Cortex of kidney (tissue), 1 donor: ENCODE data around the gene NAB2.
"Not testable (repeated sequence)": the region's sequence is repeated elsewhere in the genome, so short reads cannot be mapped to it uniquely, and the experiment has no call there.

Source experiments
- DNase-seq: peaks from one replicate; lab custom pipeline; 2025; lab: John Stamatoyannopoulos, UW

NAB2 gene

GRCh38 chr12:57110104-57111030 is 21.5 kb downstream of the NAB2 start:
- no peak for DNase-seq

GRCh38 chr12:57111031-57111734 is 22.3 kb downstream of the NAB2 start, which contains the start of gene STAT6:
Gene STAT6, minus strand, starts transcription at chr12:57111362. Its CDS starts 3,084 bp downstream, at chr12:57108278.
- DNase-seq, result no peak

DNA sequence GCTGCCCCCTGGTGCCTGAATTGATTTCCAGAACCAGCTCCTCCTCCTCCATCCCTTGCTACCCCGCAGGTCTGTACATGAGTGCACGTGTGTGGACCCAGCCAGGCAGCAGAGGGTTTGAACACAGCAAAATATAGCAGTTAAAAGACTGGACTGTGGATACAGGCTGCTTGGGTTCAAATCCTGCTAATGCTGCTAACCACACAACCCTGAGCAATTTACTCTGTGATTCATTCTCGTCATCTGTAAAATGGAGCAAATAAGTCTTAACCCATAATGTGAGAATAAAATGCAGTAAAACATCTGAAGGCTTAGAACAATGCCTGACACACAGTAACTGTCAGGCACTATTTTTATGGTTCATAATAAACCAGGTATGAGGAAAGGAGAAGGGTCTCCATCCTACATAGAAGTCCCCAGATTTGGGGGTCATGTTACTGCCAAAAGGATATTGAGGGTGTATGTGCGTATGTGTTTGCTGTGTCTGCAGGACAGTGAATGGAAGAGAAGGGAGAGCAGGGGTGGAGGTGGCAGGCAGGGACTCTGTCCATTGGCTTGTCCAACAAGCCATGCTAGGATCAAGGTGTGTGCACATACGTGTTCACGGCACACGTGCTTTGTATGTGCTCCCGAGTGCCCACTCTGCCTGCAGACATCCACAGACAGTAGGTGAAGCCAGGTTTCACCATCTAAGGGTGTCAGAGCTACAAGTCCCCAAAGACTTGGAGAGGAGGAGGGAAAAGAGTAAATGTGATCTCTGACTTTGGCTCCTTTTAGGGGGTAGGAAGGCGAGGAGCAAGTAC is 23.8 kb downstream of the NAB2 start:
- no peak for DNase-seq

DNA sequence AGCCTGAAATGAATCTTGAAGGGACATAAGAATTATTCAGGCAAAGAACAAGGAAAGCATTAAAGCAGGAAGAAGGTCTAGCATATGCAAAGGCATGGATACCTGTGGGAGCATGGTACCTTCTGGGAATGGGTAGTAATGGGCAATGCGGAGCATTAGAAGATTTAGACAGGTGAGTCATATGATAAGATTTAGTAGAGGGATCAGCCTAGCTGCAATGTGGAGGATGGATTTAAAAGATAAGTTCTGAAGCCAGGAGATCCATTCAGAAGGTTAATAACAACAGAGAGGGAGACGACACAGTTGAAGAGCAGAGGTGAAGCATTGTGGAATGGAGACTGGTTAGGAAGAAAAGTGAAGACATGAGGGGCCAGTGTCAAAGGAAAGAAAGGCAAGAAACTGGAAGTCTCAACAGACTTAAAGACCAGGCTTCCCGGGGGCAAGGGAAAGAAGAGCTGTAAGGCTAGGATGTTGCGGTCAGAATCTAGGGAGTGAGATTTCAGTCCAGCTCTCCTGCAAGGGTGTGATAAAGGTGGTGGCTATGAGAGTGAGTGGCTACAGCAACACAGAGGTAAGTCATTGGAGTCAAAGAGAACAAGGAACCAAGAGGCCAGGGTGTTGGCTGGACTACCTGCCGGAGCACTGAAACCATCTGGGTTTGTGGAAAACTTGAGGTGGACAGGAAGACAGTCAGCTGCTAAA is 27.8 kb downstream of the NAB2 start:
- no peak for DNase-seq

DNA sequence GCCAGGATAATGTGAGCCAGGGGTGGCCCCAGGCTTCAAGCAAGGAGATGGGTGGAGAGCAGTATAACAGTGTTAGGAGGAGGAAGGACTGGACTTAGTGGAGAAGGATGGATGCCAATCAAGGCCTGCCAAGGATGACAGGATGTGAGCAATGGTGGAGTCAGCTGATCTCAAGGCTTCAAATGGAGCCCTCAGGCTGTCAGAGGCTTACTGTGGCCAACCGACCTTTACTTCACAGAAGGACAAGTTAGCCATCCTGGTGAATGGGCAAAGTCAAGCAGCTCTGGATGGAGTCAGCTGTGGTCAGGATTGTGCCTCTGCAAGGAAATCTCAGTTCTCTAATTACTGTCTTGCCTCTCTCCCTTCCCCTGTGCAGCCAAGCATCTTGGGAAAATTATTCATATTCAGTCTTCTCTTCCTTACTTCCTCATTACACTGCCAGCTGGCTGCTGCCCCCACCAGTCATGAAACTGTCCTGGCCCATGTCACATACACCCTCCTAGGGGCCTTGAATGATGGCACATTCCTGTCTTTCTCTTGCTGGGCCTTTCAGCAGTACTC is 29.9 kb downstream of the NAB2 start:
- no peak for DNase-seq

- DNase-seq, result no peak
Observed at GRCh38 chr12:57119294-57120085, 30.6 kb downstream of the NAB2 start.

DNA sequence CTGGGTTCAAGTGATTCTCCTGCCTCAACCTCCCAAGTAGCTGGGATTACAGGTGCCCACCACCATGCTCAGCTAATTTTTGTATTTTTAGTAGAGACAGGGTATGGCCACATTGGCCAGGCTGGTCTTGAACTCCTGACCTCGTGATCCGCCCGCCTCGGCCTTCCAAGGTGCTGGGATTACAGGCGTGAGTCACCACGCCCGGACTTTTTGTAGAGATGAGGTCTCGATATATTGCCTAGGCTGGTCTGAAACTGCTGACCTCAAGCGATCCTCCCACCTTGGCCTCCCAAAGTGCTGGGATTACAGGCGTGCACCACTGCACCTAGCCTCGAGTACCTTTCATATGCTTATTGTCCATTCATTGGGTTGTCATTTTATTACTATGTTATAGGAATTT is 31.8 kb downstream of the NAB2 start:
- DNase-seq, result not testable (repeated sequence)

DNA sequence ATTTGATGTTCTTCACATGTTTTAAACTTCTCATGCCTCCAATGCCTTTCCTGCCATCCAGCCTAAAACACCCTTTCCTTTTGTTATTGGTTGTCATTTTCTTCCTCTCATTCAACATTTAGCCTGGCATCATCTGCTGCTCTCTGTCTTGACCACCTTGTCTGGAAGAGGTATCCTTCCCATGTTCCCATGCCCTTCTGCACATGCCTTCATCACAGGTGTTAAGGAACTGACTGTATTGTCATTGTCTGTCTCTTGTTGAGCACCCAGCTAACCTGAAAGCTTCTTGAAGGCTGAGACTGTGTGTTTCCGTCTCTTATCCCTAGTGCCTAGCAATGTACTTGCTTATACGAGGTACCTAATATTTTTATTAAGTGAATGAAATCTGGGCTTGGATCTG is 34.9 kb downstream of the NAB2 start:
- no peak for DNase-seq

DNA sequence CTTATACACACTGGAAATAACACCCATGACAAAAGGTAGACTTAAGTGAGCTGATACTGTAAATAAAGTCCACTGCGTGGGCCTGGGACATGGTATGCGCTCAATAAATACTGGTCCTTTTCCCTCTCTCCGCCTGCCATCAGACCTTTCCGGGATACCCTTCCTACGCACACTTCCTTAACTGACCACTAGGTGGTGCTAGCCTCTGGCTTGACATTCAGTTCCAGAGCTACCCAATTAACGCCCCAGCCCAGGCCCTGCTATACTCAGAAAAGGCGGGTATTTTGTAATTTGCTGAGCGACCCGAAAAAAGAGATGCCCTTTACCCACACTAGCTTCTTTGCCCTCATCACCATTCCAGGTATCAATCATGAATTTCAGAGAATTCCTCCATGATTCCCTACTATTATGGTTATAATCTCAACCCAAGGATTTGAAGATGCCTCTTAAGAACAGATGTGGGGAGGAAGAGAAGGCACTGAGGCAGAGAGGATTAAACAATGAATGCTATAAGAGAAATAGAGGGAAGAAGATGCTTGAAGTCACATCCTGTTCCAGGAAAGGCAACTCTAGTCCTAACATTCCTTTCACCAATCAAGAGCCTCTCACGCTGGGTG is 35.5 kb downstream of the NAB2 start:
- DNase-seq, result no peak

- no peak for DNase-seq
Observed at GRCh38 chr12:57126061-57126460, 37.1 kb downstream of the NAB2 start.

GRCh38 chr12:57126561-57126960 is 37.6 kb downstream of the NAB2 start:
- DNase-seq, result no peak

GRCh38 chr12:57127101-57127725 is 38.3 kb downstream of the NAB2 start:
- DNase-seq, result no peak

GRCh38 chr12:57127726-57128518 is 39.0 kb downstream of the NAB2 start, which contains the start of gene LRP1:
Gene LRP1, plus strand, starts transcription at chr12:57128483. Its CDS starts 482 bp downstream, at chr12:57128965.
- no peak for DNase-seq

DNA sequence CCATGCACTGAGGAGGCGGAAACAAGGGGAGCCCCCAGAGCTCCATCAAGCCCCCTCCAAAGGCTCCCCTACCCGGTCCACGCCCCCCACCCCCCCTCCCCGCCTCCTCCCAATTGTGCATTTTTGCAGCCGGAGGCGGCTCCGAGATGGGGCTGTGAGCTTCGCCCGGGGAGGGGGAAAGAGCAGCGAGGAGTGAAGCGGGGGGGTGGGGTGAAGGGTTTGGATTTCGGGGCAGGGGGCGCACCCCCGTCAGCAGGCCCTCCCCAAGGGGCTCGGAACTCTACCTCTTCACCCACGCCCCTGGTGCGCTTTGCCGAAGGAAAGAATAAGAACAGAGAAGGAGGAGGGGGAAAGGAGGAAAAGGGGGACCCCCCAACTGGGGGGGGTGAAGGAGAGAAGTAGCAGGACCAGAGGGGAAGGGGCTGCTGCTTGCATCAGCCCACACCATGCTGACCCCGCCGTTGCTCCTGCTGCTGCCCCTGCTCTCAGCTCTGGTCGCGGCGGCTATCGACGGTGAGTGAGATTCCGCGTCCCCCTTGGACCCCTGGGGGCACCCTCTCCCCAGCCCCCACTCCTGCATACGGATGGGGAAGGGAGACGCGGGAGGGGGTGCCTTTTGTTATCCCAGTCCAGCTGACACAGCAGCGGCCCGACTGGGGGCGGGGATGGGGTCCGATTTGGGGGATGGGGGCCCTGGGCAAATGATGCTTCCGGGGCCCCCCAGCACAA is 39.8 kb downstream of the NAB2 start:
- no peak for DNase-seq

- DNase-seq, result no peak
Observed at GRCh38 chr12:57129321-57129842, 40.5 kb downstream of the NAB2 start.

- no peak for DNase-seq
Observed at GRCh38 chr12:57129889-57130288, 41.0 kb downstream of the NAB2 start.

DNA sequence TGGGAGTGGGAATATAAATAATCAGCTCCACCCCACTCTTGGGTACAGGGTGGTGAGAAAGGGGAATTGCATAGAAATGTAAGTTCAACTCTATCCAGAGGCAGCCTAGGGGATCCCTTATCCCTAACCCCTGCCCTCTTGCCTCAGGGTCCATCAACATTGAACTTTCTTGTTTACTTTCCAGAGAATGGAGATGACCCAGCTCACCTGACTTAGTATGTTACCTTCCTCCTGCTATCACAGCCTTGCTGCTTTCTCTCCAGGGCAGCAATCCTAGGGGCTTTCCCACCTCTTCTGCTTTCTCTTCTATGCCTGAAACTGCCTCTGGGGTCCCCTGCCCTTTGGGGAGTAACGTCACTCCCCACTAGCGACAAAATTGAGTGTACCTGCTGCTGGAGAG is 42.0 kb downstream of the NAB2 start:
- DNase-seq, result no peak
